HTERT RPE-1 (cell line): Measurements from ENCODE around the gene RUSC2.
"Not testable (repeated sequence)": the region's sequence is repeated elsewhere in the genome, so short reads cannot be mapped to it uniquely, and the experiment has no call there.

Experiments
- in situ Hi-C: fragments of 300-500 bp; cut with MboI; formaldehyde crosslinking; loops from 4 replicates; pipeline ENCODE4 v1.14.3; 2020; ENCODE audit warnings: low sequenced_read_pairs

Gene RUSC2

GRCh38 chr9:35489313-35490154, at the start of gene RUSC2:
RUSC2 (plus strand) TSS chr9:35490111; CDS start chr9:35546522, 56,411 bp downstream.
- in situ Hi-C loops = no loop called here

DNA sequence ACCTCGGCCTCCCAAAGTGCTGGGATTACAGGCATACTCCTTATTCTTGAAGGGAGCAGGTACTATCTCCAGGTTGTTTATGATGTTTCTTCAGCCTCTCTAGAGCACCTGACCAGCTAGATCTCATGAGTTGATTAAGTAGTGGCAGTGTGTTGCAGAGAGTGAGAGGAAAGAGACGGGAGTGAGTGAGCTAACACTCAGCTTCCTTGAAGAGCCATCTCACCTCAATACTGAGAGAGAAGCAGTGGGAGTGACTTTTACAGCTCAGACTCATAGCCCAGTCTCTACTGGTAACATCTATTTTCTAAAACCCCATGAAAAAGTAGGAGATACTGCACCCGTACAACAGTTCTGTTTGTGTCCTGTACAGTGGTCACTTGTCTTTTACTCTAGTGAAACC, 43.9 kb upstream of the RUSC2 start:
- in situ Hi-C loops = no loop called here

GRCh38 chr9:35448496-35448895, 41.4 kb upstream of the RUSC2 start:
- in situ Hi-C loops = no loop called here

- in situ Hi-C loops = no loop called here
Measured at GRCh38 chr9:35452481-35452880, 37.4 kb upstream of the RUSC2 start.

GRCh38 chr9:35453786-35454185, 36.1 kb upstream of the RUSC2 start:
- in situ Hi-C loops = no loop called here

DNA sequence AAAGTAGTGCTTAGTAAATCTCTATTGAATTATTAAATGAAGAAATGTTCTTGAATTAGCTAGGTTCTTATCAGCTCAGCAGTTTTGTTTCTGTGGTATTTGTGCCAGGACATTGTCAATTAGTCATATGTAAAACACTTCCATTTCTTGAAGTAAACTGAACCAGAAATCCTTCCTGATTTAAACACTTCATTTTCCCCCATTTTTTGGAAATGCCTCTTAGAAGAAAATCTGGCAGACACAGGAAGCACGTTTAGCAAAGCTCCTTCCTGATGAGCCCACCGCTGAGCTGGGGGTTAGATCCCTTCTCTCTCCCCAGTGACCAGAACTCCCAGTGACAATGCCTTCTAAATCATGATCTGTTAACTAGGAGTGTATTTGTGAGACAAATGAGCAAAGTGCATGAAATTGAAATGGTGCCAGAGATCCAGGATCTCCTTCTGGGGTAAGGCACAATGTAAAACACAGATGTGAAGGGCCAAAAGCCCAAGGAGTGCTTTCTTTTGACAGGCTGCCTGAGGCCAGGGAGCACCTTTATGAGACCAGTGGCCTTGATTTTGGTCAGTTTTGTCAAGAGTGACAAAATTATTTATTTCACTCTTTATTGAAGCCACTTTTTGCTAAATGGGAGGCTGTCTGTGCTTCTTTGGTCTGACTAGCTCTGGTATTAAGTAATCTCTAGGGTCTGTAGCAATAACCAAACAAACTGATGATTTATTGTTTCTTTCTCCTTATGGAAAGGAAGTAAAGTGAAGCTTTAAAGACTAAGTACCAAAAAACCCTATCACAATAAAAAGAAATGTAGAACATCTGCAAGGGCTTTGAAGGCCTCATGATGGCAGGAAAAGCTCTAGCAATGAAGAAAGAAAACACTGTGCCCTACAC, 25.5 kb upstream of the RUSC2 start:
- in situ Hi-C loops = no loop called here

GRCh38 chr9:35470340-35470739, 19.6 kb upstream of the RUSC2 start:
- in situ Hi-C loops = no loop called here

DNA sequence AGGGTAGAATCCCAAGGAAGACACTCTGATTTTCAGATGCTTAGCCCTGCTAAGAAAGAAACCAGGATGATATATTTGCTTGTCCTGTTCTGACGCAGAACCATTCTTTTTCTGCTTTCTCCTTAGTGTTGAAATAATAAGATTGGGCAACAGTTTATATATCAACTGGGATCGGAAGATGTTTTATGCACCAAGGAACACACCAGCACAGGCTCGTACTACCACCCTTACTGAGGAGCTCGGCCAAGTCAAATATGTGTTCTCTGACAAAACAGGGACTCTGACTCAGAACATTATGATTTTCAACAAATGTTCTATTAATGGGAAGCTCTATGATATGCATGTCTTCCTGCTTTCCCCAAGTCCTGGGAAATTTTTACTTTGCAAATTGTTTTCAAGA, 19.0 kb upstream of the RUSC2 start:
- in situ Hi-C loops = no loop called here

DNA sequence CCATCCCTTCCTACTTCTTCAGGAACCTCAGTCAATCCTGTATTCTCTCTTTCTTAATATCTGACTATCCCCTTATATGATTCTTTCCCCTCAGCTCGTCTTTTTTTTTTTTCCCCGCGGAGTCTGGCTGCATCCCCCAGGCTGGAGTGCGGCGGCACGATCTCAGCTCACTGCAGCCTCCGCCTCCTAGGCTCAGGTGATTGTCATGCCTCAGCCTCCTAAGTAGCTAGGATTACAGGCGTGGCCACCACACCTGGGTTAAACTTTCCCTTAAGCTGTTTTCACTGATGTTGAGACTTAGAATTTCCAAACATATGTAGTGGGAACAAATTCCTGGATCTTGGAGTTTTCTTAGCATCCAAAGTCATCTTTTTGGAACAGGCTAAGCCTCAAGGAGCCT, 13.3 kb upstream of the RUSC2 start:
- in situ Hi-C loops = no loop called here

- in situ Hi-C loops = not testable (repeated sequence)
Measured at GRCh38 chr9:35477211-35477855, 12.6 kb upstream of the RUSC2 start.

GRCh38 chr9:35478871-35479270, 11.0 kb upstream of the RUSC2 start:
- in situ Hi-C loops = no loop called here

DNA sequence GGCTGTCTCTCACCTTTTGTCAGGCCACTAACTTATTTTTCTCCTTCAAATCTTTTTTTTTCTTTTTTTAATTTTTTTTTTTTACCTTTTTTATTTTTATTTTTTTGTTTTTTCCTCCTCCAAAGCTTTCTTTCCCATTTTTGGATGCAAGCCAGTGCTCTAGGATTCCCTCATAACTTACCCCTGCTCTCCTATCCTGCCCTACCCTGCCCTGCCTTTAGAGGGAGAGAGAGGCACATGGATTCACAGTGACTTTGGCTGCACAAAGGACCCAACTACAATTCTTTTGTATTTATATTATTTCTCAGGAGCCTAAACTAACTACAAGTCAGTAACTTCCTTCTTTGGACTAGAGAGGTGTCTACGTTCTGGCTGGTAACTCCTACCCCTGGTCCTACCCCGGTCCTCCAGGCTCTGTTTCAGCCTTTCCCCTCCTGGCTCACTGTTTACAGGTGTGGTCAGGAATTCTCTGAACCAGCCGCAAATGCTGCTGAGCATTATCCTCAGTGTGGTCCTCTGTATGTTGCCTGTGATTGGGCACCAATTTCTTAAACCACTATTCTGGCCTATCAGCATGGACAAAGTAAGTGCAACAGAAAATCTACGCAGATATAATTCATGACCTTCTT, 8.4 kb upstream of the RUSC2 start:
- in situ Hi-C loops = no loop called here

- in situ Hi-C loops = no loop called here
Measured at GRCh38 chr9:35482071-35482470, 7.8 kb upstream of the RUSC2 start.

- in situ Hi-C loops = no loop called here
Measured at GRCh38 chr9:35484406-35484805, 5.5 kb upstream of the RUSC2 start.

DNA sequence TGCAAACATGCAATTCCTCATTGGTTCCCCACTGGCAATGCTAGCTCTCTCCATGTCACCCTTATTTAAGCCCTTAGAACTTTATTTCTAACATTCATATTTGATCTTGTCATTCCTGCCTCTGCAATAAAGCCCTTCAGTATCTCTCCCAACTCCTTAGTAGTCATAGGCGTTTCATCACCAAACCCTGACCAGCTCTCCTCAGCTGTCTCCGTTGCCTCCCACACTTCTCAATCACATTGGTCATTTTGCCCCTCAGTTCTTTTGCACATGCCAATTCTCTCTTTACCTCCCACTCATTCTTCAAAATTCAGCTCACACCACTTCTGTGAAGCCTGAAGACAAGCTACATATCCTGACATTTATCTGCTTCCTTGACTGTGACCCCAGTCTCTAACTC, 2.8 kb upstream of the RUSC2 start:
- in situ Hi-C loops = no loop called here

DNA sequence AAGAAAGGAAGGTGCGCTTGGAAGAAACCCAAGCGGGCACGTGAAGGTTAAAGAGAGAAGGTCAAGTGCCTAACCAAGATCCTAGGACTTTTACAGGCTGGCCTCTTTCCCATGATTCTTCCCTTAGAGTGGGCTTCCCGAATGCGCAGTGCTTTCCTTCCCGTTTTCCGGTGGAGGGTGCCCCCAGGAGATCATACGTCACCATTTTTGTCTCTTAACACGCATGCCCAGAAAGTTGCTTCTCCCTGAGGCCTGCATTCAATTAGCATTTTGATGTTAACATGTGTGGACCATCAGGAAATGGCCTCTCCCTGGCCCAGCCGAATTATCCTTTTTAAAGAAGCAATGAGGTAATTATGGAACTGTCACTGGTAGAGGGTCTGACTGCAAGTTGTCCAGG, 1.9 kb upstream of the RUSC2 start:
- in situ Hi-C loops = no loop called here

DNA sequence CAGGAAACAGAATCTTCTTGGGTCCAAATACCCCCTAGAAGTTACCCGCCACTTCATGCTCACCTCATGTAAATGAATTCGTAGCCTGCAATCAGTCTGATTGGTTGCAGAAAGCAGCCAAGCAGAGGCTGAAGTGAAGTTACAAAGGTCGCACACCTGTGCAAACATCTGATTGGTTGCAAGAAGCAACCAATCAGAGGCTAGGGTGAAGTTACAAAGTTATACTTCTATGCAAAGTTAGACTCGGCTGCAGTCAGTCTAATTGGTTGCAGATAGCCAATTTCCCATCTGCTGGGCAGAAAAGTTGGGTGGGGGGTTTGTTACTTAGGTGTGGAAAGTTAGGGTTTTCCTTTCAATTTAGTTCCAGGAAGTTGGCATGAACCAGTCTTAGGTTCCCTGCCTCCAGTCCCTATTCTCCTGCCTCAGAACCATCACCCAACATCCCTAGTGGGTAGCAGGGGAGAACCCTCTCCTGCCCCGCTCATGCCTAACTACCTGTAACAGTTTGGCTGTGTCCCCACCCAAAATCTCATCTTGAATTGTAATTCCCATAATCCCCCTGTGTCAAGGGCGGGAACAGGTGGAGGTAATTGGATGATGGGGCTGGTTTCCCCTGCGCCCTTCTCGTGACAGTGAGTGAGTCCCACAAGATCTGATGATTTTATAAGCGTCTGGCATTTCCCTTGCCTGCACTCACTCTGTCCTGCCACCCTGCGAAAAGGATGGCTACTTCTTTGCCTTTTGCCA, 1.2 kb upstream of the RUSC2 start:
- in situ Hi-C loops = no loop called here

DNA sequence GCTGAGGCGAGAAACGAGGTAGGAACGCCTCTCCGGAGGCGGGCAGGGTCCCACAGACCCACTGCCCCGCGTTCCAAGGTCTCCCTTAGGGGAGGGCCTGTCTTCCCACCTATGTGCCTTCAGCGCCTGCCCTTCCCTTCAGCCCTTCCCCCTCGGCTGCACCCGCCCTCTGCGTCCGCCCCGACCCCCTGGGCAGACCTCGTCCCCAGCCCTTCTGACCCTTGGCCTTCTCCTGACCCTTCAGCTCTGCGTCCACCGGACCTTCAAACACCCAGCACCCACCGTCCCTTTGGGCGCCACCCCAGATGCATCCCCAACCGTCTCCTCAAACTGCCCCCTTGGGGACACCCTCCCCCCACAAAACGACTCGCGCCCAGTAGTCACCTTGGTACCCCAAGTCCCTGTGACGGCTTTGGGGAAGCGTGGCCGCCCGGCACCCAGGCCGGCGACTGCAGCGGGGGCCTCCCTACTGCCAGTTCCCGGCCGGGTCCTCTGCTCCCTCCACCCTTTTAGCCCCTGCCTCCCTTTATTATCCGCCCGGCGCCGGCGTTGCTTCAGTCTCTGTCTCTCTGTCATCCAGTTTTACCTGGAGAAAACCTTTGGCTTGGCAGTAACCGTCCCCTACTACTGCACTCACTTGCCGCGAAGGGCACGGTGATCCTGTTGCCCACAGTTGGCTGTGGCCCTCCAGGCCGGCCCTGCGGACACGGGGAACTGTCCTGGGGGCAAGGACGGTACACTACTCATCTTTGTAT, 421 bp downstream of the RUSC2 start:
- in situ Hi-C loops = no loop called here

- in situ Hi-C loops = no loop called here
Measured at GRCh38 chr9:35490910-35491465, 1.1 kb downstream of the RUSC2 start.
